Activated T-cell treated with anti-CD3 and anti-CD28 coated beads, Interleukin-2, amount 50 U/mL, for 4 hours (primary cell): ENCODE measurements around the gene FAM131B. TPM values are rescaled to one million over a fixed set of nuclear protein-coding genes. Genes with fewer than 3 reads are reported as not detected.

Source experiments
- ATAC-seq, 2 donors: fragments of 200-7000 bp; cut with Tn5 transposase; one replicate each; pipeline ENCODE4 v1.10.0; 2021
- DNase-seq: peaks from one replicate; pipeline ENCODE4 v3.0.0-alpha.2; 2020
- H3K27me3 Mint-ChIP-seq: one replicate; pipeline ENCODE4 v1.8.0; 2021; ENCODE audit warnings: low read depth, mixed read lengths
- H3K36me3 Mint-ChIP-seq: one replicate; pipeline ENCODE4 v1.8.0; 2022; ENCODE audit warnings: mixed read lengths; ENCODE audit not compliant: insufficient read depth
- H3K4me1 Mint-ChIP-seq: one replicate; pipeline ENCODE4 v1.8.0; 2021; ENCODE audit warnings: low read depth, mixed read lengths
- H3K4me3 Mint-ChIP-seq: one replicate; pipeline ENCODE4 v1.8.0; 2021; ENCODE audit warnings: mild to moderate bottlenecking, moderate library complexity, mixed read lengths
- H3K9me3 Mint-ChIP-seq: one replicate; pipeline ENCODE4 v1.8.0; 2021; ENCODE audit warnings: mixed read lengths
- total RNA-seq, 3 donors: library from RNA; stranded (reverse); gene quantifications; one replicate each; pipeline ENCODE4 v1.2.1, GENCODE V29; 2021

FAM131B gene
- total RNA-seq, 3 donors from 2014 or later, result 0.28 to 0.50 (median 0.43) TPM

DNA sequence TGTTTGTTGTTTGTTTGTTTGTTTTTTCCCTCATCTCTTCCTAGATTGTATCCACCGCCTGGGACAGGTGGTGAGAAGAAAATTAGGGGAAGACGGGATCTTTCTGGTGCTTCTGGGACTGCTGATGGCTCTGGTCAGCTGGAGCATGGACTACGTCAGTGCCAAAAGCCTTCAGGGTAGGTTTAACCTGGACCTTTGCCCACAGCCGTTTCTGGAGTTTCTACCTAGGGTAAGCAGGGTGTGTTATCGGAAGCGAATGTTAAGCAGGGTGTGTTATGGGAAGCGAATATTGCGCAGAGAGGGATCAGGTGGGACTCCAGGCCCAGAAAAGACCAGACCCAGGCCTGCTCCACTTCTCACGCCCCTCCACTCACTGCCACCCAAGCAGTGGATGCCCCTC is 41.9 kb downstream of the FAM131B start:
- Mint-ChIP-seq H3K9me3 (no peaks in the 10 kb centered on the region), H3K4me3 (no peak overlapping the region), H3K27me3 (no peaks in the 10 kb centered on the region), H3K36me3 (no peaks in the 10 kb centered on the region), H3K4me1 (peaks cover 10% of the 10 kb centered on the region)
- ATAC-seq (no peak), DNase-seq (no peak)

DNA sequence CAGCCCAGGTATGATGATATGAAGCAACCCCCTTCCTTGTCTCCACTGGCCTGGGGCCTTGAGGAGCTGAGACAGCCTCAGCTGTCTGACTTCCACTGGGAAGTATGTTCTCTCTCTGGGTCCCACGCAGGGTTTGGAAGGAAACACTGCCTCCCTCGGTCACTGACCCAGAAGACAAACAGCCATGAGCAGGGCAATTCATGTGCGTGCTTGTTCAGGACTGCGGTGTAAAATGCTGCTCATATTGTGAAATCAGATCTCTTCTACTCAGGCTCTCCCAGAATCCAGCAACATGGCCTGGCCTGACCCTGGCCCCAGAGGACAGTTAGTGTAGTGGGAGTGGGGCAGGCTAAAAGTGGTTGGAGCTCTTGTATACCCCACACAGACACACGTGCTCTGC is 43.9 kb downstream of the FAM131B start:
- H3K4me1 Mint-ChIP-seq, result no peaks in the 10 kb centered on the region
- DNase-seq, result no peak
- no peaks in the 10 kb centered on the region for H3K27me3 Mint-ChIP-seq
- no peaks in the 10 kb centered on the region for H3K36me3 Mint-ChIP-seq
- no peaks in the 10 kb centered on the region for H3K9me3 Mint-ChIP-seq
- no peak overlapping the region for H3K4me3 Mint-ChIP-seq
- ATAC-seq, result no peak

DNA sequence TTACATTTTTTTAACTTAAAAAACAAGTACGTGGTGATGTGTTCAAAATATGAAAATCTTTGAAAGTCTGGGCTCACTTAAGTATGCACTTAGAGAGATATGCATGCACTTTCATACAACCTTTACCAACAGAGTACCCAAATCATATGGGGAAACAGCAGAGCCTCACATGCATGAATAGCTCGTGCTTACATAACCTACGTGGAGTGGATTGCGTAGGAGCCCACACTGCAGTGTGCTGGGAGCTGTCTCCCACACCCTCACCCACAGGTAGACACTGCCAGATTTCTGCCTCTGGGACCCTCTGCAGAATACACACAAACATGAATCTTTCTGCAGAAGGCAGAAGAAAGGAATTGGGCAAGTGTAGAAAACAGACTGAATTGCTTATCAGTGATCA is 46.0 kb downstream of the FAM131B start:
- ATAC-seq (no peak), DNase-seq (no peak)
- H3K27me3 Mint-ChIP-seq, result no peaks in the 10 kb centered on the region
- no peaks in the 10 kb centered on the region for H3K9me3 Mint-ChIP-seq
- H3K4me1 Mint-ChIP-seq, result peaks cover 3% of the 10 kb centered on the region
- no peak overlapping the region for H3K4me3 Mint-ChIP-seq
- no peaks in the 10 kb centered on the region for H3K36me3 Mint-ChIP-seq

DNA sequence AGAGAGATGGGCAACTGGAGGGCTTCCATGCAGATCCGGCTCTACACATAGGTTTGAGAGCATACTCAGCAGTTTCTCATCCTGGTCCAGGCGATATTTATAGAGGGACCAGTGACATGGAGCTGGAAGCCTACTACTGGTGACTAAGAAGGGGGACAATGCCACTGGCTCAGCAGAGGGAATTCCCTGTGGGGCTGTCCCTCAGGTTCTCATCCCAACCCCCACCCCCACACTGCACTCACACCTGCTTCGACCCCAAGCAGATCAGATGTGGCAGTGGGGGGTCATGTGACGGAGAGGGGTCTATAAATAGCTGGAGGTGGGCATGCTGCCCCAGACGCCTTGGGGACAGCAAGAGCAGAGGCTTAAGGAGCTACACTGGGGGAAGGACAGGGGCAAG is 46.7 kb downstream of the FAM131B start, which contains the start of gene CLCN1:
Gene CLCN1, plus strand, starts transcription at position 336 of the 400 bp plus-strand sequence. CDS start 102 bp downstream, outside the sequence.
- Mint-ChIP-seq H3K9me3 (no peaks in the 10 kb centered on the region), H3K4me1 (peaks cover 6% of the 10 kb centered on the region)

DNA sequence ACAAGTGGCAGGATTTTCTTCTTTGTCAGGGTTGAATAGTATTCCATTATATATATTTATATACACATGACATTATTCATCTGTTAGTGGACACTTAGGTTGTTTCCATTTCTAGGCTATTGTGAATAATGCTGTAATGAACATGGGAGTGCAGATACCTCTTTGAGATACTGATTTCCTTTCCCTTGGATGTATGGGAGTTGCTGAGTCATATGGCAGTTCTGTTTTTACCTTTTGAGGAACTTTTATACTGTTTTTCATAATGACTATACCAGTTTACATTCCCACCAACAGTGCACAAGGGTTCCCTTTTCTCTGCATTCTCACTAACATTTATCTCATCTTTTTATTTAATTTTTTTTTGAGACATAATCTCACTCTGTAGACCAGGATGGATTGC is 48.4 kb downstream of the FAM131B start:
- Mint-ChIP-seq H3K9me3 (no peaks in the 10 kb centered on the region), H3K4me1 (peaks cover 18% of the 10 kb centered on the region), H3K27me3 (no peaks in the 10 kb centered on the region), H3K36me3 (no peaks in the 10 kb centered on the region), H3K4me3 (no peak overlapping the region)
- DNase-seq (no peak), ATAC-seq (no peak)

More for the DNA sequence above, 46.7 kb downstream of the FAM131B start, which contains the start of gene CLCN1:
- ATAC-seq (no peak), DNase-seq (no peak)
- H3K4me3 Mint-ChIP-seq, result no peak within 1 kb of the TSS
- no peaks in the 10 kb centered on the region for H3K36me3 Mint-ChIP-seq
- H3K27me3 Mint-ChIP-seq, result no peaks in the 10 kb centered on the region

DNA sequence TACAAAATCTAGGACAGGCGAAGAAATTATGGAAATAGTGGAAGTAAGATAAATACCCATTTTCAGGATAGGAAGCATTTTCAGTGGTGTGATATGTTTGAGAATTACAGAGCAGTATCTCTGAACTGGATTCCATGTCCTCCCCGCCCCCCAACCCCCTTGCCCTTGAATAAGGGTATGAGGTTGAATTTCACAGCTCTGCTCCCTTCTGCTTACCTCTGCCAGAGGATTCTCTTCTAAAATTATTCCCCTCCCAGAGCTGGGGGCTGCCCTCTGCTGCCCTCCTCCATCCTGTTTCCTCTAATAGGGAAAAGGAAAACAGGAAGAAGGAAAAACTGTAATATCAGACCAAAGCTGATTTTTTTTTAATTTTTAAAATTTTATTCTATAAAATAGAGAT is 53.9 kb downstream of the FAM131B start:
- Mint-ChIP-seq H3K9me3 (no peaks in the 10 kb centered on the region), H3K4me1 (peaks cover 38% of the 10 kb centered on the region), H3K27me3 (no peaks in the 10 kb centered on the region), H3K4me3 (no peak overlapping the region), H3K36me3 (peaks cover 38% of the 10 kb centered on the region)
- ATAC-seq (no peak), DNase-seq (no peak)

DNA sequence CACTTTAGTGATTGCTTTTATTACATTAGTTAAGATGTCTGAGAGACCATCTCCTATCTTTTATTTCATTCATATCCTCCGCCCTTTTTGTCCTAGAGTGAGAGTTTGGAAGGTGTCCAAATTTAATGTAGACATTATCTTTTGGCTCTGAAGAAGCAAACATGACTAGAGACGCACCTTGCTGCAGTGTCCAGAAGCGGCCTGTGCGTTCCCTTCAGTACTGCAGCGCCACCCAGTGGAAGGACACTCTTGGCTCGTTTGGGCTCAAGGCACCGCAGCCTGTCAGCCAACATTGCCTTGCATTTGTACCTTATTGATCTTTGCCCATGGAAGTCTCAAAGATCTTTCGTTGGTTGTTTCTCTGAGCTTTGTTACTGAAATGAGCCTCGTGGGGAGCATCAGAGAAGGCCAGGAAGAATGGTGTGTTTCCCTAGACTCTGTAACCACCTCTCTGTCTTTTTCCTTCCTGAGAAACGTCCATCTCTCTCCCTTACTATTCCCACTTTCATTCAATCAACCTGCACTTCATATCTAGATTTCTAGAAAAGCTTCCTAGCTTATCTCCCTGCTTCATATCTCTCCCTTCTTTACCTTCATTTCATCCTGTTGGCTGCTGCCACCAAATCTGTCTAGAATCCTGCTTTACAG is 57.0 kb downstream of the FAM131B start:
- DNase-seq (peak; percentile 71), ATAC-seq (peak; percentile 72 to 79)
- peaks cover 63% of the 10 kb centered on the region for H3K36me3 Mint-ChIP-seq
- H3K27me3 Mint-ChIP-seq, result no peaks in the 10 kb centered on the region
- H3K4me3 Mint-ChIP-seq, result no peak overlapping the region
- H3K4me1 Mint-ChIP-seq, result peaks cover 31% of the 10 kb centered on the region
- no peaks in the 10 kb centered on the region for H3K9me3 Mint-ChIP-seq

DNA sequence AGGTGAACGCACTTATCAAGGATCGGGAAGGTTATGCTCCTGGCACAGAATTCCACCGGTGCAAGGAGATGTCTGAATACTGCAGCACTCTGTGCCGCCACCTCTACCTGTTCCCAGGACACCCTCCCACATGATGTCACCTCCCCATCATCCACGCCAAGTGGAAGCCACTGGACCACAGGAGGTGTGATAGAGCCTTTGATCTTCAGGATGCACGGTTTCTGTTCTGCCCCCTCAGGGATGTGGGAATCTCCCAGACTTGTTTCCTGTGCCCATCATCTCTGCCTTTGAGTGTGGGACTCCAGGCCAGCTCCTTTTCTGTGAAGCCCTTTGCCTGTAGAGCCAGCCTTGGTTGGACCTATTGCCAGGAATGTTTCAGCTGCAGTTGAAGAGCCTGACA is 57.6 kb downstream of the FAM131B start:
- ATAC-seq (no peak), DNase-seq (no peak)
- no peaks in the 10 kb centered on the region for H3K27me3 Mint-ChIP-seq

DNA sequence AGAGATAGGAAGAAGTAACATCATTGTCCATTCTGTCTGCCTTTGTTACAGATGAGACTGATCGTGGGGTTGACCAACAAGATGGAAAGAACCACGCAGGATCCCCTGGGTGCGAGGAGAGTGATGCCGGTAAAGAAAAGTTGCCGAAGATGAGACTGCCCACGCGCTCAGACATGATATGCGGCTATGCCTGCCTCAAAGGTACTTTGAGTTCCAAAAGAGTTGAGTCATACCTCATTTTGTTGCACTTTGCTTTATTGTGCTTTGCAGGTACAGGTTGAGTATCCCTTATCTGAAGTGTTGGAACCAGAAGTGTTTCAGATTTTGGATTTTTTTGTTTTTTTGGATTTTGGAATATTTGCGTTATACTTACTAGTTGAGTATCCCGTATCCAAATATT is 58.8 kb downstream of the FAM131B start:
- no peaks in the 10 kb centered on the region for H3K27me3 Mint-ChIP-seq
- H3K4me1 Mint-ChIP-seq, result peaks cover 34% of the 10 kb centered on the region
- no peaks in the 10 kb centered on the region for H3K9me3 Mint-ChIP-seq
- H3K36me3 Mint-ChIP-seq, result peaks cover 77% of the 10 kb centered on the region
- DNase-seq (no peak), ATAC-seq (no peak)
- no peak overlapping the region for H3K4me3 Mint-ChIP-seq

More for the DNA sequence above, 57.6 kb downstream of the FAM131B start:
- H3K36me3 Mint-ChIP-seq, result peaks cover 69% of the 10 kb centered on the region
- H3K9me3 Mint-ChIP-seq, result no peaks in the 10 kb centered on the region
- no peak overlapping the region for H3K4me3 Mint-ChIP-seq
- peaks cover 30% of the 10 kb centered on the region for H3K4me1 Mint-ChIP-seq

Other genes with a start within 250 kb of the FAM131B start
- not detected for gene PIP, start 230.6 kb downstream of the FAM131B start, total RNA-seq
- gene TAS2R39, start 179.3 kb downstream of the FAM131B start, total RNA-seq, result not detected
- not detected for gene TAS2R40, start 140.7 kb downstream of the FAM131B start, total RNA-seq
- gene GSTK1, start 99.3 kb downstream of the FAM131B start, total RNA-seq, result 10 to 100 TPM; 90.4 to 97.2 (median 96.5) TPM
- gene TMEM139, start 77.8 kb downstream of the FAM131B start, total RNA-seq, result under 1 TPM in 2 of 3 donors, not detected in 1; 0.19 to 0.32 TPM
- 10 to 100 TPM; 82.2 to 90.5 (median 88.6) TPM for gene CASP2, start 74.4 kb downstream of the FAM131B start, total RNA-seq
- not detected for gene CLCN1, start 46.6 kb downstream of the FAM131B start, total RNA-seq
- gene ZYX, start 18.6 kb upstream of the FAM131B start, total RNA-seq, result 10 to 100 TPM; 89.0 to 94.2 (median 90.6) TPM
- gene EPHA1, start 46.1 kb upstream of the FAM131B start, total RNA-seq, result 1 to 10 TPM; 1.1 to 1.9 (median 1.5) TPM
- not detected for gene TAS2R60, start 80.7 kb upstream of the FAM131B start, total RNA-seq
- gene TAS2R41, start 115.2 kb upstream of the FAM131B start, total RNA-seq, result not detected
- under 1 TPM in 1 of 3 donors, not detected in 2; 0.63 TPM for gene CTAGE15, start 209.1 kb upstream of the FAM131B start, total RNA-seq